GM18858 (cell line): ENCODE data around the gene NRXN2.
"Not testable (repeated sequence)": the region's sequence is repeated elsewhere in the genome, so short reads cannot be mapped to it uniquely, and the experiment has no call there.

Experiments
- ATAC-seq: cut with Tn5 transposase; IDR thresholded peaks from one replicate; pipeline ENCODE4 v1.9.1; 2021; ENCODE audit not compliant: unreplicated experiment

The NRXN2 gene

DNA sequence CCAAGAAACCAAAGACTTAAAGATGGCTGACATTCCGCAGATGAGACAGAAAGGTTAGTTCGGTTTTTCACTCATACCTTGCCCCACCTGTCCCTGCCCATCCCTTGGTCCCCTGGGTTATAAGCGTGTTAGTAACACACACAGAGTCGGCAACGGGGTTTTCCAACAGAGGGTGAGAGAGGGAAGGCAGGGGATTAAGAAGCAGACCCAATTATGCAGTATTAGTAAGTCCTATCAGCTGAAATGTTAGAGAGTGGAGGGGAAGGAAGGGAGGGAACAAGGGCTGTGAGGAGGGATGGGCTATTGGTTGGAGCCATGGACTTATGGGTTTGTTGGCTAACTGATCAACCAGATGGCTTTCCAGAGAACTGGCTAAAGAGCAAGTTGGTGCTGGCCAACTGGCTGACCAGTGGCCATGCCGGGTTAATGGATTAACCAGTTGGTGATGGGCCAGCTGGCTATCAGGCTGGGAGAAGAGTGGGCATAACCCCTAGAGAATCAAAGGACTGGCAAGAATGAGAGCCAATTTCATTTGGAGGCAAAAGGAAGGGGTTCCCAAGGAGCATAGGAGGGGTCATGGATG, 45.5 kb downstream of the NRXN2 start:
- ATAC-seq: no peak

DNA sequence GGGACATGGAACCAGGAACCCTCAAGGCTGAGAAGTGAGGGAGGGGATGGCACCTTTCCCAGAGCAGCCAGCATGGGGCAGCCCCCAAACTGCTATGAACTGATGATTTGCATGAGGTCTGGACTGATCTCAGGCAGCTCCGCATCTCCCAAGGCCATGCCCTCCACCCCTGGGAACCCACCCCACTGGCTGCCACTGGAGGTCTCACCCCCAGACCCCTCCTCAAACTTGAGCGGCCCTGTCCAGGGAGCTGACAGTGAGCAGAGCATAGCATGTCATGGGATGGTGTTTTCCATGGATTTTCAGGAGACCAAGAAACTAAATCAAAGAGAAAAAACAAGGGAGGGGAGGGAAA, 46.8 kb downstream of the NRXN2 start:
- no peak for ATAC-seq

DNA sequence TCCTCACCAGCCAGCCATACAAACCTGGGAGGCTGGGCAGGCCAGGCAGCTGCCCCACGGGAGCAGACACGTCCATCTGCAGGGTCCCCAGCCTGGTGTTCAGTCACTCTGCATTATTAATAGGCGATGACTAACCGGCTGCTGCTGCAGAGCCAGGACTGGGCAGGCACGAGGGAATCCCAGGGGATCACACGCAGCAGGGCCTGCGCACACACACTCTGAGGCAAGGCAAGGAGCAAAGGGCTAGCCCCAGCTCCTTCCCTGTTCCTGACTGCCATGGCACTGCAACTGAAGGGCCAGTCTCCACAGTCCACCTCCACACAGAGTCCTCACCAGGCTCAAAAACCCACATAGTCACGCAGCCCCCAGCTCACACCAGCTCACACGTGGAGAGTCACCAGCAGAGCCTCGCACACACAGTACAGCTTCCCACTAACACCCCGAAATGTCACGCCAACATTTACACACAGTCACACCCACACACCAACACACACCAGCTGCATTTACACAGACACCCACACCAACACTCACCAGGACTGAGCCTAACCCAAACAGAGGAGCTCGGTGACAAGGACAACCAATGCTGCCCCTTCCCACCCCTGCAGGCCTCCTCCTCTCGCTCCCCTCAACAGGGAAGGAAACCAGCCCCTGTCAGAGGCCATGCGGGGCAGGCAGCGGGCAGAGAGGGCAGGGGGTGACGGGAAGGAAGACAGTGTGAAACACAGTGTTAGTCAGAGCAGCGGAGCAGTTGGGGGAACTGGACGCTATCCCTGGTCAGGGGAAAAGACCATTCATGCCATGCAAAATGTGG, 47.3 kb downstream of the NRXN2 start:
- no peak for ATAC-seq

DNA sequence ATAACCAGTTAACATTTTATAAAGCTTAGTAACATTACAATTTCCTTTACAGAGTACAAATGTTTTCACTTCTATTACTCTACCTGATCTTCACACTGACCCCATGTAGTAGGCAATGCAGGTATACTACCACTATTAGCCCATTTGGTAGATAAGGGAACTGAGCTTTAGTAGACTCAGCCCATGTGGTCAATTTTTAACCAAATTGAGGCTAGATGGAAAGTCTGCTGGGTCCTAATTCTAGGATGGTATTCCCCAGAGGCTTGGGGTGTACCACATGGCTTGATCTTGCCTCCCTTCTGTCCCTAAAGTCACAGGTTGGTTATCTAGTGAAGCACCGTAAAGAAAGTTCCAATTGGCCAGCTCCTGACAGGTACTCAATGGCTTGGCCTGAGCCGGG, 48.2 kb downstream of the NRXN2 start:
- ATAC-seq: no peak

DNA sequence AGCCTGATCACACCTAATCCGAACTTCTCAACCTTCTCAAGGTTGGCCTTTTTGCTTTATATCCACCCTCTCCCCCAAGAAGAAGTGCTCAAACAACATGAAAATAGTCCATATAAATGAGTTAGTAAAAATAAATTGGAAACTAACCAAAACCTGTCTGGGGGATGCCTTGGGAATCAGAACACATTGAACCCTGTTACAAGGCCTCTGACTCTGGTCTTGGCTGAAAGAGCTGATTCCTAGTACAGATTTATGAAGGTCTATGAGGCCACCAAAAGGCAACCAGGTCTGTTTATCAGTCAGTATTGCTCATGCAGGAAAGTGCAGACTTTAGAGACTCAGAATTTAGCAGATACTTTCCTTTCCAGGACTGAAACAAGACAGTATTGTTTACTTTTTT, 49.7 kb downstream of the NRXN2 start:
- no peak for ATAC-seq

DNA sequence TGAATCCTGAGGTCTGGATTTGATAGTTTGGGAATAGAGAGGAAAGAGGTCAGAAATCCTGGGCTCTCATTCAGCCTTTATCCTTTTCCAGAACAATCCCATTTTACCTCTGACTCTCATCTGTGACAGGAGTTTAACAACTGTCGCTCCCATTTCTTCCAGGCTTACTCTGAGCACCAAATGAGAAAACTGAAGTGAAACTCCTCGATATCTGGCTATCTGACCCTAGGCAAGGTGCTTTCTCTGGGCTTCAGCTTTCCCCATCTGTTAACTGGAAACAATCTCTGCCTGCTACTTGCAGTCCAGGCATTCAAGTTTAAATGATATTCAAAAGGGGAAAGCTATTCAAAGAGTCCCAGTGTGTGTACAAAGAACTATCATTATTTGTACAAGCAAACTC, 50.1 kb downstream of the NRXN2 start:
- no peak for ATAC-seq

DNA sequence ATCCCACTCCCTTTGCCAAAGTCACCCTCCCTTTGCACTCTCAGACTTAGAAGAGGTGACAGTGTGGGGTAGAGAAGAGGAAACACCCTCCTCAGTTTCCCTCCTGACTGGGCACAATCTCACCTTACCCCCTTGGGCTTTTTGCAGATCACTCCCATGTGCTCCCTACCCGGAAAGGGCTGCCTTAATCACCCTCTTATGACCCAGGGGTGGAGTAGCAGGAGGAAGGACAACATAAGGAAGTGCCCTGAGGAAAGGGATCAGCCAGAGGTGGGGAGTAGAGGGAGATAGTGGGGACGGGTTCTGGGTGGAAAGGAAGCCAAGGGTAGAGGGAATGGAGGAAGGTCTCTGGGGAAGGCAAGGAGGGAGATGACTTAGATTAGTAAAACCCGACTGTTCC, 52.0 kb downstream of the NRXN2 start:
- ATAC-seq: no peak

DNA sequence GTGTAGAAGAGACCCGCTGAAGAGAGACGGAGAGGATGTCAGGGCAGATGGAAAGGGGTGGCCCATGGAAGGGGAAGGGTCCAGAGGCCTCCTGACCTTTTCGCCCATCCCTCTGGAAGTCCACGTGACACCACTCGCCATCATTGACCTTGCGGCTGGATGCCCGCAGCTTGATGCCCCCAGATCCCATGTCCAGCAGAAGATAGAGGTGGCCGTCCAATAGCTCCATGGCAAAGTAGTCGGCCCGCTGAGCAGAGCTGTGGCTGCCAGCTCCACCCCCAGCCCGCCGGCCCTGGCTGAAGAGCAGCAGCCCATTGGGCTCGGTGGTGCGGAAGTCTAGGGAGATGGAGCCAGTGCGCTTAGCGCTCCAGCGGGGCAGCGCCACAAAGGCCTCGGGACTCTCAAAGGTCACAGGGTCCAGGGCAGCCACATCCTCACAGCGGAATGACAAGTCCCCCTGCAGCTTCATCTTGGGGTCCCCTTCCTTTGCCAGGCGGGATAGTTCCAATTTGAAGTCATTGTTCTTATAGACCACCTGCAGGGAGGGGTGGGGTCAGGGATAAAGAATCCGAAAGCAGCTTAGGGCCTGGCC, 55.7 kb downstream of the NRXN2 start:
- ATAC-seq: no peak

DNA sequence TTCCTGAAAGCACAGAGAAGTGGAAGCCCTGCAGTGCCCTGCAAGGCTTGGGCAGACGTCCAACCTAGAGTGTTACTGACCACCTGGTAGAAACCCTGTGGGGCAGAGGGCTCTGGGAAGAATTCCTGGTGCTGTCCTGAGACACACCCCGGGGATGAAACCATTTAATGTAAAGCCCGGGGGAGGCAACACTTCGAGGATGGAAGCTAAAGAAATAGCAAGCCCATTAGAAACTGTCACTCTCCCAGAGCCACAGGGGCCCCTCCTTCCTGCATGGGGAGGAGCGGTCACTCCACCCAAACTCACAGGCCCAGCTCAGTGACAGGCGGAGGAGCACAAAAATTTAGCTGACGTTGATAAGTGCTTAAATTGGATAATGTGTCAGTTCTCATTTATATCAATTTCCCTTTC, 57.6 kb downstream of the NRXN2 start:
- ATAC-seq: no peak

DNA sequence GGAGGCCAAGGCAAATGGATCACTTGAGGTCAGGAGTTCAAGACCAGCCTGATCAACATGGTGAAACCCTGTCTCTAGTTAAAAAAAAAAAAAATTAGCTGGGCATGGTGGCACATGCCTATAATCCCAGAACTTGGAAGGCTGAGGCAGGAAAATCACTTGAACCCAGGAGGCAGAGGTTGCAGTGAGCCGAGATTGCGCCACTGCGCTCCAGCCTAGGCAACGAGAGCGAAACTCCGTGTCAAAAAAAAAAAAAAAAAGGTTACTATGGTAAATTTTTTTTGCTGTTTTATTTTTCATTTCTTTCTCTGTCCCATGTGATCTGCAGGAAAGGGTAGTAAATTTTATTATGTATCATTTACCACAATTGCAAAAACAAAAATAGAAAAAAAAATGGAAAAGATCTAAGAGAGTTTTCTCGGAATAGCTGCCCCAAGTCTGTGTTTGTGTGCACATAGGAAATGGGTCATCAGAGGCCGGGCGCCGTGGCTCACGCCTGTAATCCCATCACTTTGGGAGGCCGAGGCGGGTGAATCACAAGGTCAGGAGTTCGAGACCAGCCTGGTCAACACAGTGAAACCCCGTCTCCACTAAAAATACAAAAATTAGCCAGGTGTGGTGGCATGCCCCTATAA, 58.6 kb downstream of the NRXN2 start:
- ATAC-seq: not testable (repeated sequence)

DNA sequence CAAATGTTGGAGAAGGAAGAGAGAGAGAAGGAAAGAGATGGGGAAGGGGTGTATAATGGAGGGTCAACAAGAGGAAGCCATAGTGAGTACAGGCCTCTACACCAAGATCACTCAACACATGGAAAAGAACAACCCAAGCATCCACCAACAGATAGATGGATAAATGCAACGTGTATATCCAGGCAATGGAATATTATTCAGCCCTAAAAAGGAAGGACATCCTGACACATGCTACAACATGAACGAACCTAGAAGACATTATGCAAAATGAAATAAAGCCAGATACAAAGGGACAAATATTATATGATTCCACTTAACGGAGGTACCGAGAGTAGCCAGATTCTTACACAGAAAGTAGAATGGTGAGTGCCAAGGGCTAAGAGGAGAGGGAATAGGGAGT, 59.3 kb downstream of the NRXN2 start:
- ATAC-seq: no peak

DNA sequence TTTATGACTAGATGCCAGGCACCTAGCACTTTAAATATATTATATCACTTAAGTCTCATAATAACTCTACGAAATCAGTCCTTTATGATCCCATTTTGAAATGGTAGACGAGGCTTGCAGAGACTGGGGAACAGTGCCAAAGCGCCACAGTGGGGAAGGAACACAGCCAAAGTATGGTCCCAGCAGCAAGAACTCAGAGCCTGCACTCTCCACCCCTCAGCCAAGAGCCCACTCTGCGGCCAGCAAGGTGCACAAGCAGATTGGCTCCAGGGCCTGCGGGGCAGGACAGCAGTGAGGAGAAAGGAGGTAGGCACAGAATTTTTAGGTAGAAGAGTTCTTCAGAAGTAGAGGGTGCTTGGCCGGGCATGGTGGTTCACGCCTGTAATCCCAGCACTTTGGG, 61.4 kb downstream of the NRXN2 start:
- no peak for ATAC-seq

DNA sequence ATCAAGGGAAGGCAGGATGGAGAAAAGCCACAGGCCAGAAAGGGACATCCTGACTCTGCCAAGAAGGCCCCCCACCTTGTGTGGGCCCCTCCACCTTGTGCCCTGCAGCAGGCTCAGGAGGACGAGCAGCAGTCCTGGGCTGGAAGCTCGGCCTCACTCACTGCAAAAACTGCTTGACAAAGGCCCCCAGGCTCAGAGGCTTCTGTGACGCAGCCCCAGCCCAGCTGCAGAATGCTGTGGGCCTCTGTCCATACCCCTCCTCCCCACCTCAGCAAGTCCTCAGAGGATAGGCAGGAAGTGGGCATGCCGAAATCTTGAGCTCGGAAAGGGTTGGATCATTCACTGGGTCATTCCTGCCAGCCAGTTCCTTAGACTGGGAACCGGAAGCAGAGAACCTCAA, 61.9 kb downstream of the NRXN2 start:
- ATAC-seq: no peak

DNA sequence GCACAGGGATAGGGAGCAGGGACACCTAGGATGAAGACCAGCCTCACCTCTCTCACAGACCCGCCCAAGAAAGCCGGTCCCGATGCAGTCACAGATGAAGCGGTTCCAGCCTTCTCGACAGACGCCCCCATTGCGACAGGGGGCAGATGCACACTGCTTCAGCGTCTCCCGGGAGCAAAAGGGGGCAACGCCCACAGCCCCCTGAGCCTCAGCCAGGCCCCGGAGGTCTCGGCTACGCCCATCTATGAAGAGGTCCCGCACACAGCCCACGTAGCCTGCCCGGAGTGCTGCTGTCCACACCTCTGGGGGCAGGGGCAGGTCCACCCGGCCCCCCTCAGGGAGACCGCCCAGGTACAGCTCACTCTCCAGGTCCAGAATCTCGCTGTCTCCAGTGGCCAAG, 62.3 kb downstream of the NRXN2 start:
- no peak for ATAC-seq

DNA sequence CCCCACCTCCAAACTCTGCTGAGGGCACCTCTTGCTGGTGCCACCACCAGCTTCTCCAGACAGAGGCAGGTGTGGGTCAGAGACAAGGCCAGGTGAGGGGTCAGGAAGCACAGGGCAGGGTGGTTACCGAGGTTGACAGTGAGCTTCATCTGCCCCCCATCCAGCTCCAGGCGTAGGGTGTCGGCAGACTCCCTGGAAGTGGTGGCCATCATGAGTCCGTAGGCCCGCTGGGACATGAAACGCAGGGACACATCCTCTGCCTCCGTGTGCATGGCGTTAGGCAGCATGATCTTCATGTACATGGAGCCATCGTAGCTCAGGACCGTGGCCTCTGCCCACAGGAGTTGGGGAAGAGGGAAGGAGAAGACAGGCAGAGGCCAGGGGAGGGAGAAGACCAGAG, 62.8 kb downstream of the NRXN2 start:
- no peak for ATAC-seq

DNA sequence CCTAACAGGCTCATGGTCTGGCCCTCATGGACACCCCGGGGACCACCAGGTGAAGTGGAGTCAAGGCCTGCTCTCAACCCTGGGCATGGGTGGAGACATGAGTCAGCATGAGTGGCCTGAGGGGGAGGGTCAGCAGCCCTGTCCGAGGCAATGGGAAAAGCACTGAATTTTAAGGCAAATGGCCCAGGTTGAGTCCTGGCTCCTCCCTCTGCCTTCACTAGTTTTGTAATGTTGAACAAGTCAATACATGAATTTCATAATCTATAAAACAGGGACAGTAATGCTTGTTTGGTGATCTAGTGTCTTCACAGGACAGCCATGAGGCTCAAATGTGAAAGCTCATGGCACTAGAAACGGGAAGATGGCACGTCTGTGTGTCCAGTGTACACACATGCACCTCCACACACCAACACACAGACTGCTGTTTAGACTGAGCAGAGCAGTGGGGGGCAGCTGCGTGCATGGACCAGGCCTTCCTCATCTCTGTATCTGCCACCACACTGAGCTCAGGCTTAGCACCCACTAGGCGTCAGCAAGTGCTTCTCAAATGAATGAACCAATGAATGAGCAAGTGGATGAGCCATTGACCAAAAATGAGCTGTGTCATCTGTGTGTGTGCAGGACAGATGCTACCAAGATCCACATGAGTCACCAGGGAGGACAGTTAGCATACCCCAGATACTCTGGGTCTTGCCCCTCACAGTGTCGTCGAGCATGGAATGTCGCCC, 63.4 kb downstream of the NRXN2 start:
- no peak for ATAC-seq

DNA sequence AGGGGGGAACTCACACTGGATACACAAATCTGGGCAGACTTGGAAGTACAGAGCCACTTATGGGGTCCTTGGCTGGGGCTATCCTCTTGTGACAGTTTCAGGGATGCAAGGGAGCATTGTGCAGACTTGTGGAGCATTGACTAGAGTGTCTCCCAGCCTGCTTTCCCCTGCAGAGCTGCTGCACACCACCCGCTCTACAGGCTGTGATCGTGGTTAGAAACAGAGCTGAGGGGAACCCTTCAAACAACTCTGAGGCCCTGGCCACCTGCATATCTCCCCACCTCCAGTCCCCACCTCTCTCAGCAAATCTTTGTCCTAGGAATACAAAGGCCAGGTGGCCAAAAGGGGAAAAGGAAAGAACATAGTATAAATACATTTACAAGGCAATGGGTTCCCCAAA, 64.7 kb downstream of the NRXN2 start:
- no peak for ATAC-seq

DNA sequence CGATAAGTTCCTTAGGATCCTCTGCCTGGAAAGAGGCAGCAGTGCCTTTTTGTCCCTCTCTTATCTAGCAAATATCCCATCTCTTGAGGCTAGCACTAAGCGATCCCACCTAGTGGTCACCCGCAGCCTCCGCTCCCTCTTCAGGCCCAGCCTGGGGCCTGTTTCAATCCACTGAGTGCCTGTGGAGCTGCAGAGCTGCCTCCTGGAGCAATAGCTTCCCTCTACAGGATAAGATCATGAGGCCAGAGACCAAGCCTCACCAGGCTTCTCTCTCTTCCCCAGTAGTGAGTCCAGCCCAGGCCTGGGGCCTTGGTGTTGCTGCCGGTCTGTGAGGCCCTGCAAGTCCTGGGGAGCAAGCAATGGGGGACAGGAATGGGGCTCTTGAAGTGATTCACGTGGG, 66.1 kb downstream of the NRXN2 start:
- no peak for ATAC-seq

DNA sequence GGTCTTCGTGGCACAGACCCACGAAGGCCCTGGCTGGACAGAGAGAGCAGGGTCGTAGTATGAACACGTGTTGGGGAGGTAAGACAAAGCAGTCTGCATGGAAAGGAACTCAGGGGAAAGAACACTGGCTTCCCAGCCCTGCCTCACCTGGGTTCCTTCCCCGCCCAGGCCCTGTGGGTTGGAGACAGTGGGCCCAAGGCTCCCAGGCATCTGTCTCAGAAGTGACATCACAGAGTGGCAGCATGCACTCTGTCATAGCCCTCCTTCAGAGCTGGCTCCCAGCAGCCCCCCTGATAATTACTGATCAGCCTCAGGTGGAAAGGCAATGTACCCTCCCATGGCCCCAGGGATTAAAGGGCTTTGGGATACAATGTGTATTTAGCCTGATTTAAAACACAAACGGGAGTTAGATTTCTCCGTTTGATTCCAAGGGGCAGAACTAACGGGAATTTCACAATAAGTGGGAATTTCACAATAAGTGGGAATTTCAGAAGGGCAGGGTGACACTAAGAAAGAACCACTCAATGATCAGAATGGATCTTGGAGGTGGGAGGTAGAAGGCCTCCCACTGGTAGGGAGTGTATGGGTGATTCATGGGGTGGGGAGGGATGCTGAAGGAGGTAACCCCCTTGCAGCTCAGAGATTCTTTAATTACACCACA, 66.9 kb downstream of the NRXN2 start:
- no peak for ATAC-seq

DNA sequence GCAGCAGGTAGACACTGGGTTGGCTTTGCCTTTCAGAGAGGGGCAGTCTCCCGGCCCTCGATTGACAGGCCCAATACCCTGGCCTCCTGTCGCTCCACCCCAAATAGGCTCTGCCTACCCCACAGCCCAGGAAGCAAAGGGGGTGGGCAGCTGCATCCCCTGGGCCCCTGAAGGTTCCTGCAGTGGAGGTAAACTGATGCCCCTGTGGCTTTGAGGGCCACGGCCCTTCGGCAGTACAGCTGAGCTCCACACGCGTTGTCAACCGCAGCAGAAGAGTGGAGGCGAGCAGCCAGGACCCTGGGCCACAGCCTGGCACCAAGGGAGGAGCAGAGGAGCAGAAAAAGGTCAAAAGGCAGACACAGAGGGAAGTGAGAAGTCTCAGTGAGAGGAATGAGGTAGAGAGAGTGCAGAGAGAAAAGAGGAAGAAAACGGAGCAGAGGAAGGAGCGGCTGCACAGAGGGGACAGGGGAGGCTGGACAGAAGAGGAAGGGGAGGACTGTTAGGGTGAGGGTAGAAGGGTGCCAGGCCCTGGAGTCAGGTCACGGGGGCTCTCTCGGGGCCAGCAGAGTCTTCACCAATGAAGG, 67.9 kb downstream of the NRXN2 start:
- no peak for ATAC-seq

DNA sequence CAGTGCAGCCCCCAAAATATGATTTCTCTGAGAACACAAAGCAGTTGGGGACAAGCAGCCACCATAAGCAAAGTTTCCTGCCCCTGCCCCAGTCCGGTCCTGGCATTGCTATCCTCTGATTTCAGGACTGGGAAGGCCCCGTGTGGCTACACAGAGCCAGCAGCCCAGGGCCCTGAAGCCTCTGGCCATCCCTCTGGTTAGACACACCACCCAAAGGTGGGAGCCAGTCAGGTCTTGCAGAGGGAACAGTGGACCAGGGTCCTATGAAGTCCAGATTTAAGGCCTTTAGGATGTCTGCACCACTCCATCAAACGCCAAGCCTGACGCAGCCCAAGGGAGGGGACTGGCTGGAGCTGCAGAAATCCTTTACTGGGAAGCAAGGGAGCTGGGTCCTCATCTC, 68.6 kb downstream of the NRXN2 start:
- ATAC-seq: no peak
